ENCODE results near the gene CUTC.

CUTC gene

GRCh38 chr10:99732033-99732842 is at the start of gene CUTC, which contains the start of gene COX15:
Gene CUTC (plus strand): TSS chr10:99732234. CDS start chr10:99732349, 115 bp downstream.
Gene COX15 (minus strand): TSS chr10:99732127. CDS start chr10:99732049, 78 bp downstream.
- TF ChIP-seq CSRNP3 (CRISPR knock-in tag; IDR thresholded peaks at IDR 0.05) = no peak
- TF ChIP-seq ZNF70 (CRISPR knock-in tag; IDR thresholded peaks at IDR 0.05) = 0 out of 2 replicates have a peak, but pooled peaks have one; percentile 46
- peak; percentile 43; the same call in 1 of the 2 replicates for TF ChIP-seq CSDC2 (CRISPR knock-in tag; IDR thresholded peaks at IDR 0.05)
- no peak for TF ChIP-seq ZNF565 (CRISPR knock-in tag; conservative IDR thresholded peaks at IDR 0.05; ENCODE audit: low read depth)
- peak; percentile 84; the same call in 1 of the 2 replicates for TF ChIP-seq SNAI2 (CRISPR knock-in tag; IDR thresholded peaks at IDR 0.05)
- 0 out of 2 replicates have a peak, but pooled peaks have one; percentile 47 for TF ChIP-seq ZFP3 (CRISPR knock-in tag; IDR thresholded peaks at IDR 0.05)
- peak; percentile 55; the same call in 1 of the 2 replicates for TF ChIP-seq TSHZ2 (CRISPR knock-in tag; IDR thresholded peaks at IDR 0.05)
- no peak for TF ChIP-seq ZC3H10 (CRISPR knock-in tag; IDR thresholded peaks at IDR 0.05)
- TF ChIP-seq ZFP30 (CRISPR knock-in tag; IDR thresholded peaks at IDR 0.05) = peak; percentile 30; the same call in 1 of the 2 replicates
- peak; percentile 95 for ATAC-seq

GRCh38 chr10:99682752-99683151 is 49.3 kb upstream of the CUTC start:
- TF ChIP-seq ARNTL (CRISPR knock-in tag; IDR thresholded peaks at IDR 0.05; ENCODE audit: borderline replicate concordance, low read depth) = no peak
- peak; percentile 77 for ATAC-seq

- TF ChIP-seq TSHZ2 (CRISPR knock-in tag; IDR thresholded peaks at IDR 0.05) (no peak), CSRNP3 (CRISPR knock-in tag; IDR thresholded peaks at IDR 0.05) (no peak), ZFP30 (CRISPR knock-in tag; IDR thresholded peaks at IDR 0.05) (no peak), TOX (CRISPR knock-in tag; IDR thresholded peaks at IDR 0.05; ENCODE audit: borderline replicate concordance) (no peak), ZNF8 (CRISPR knock-in tag; IDR thresholded peaks at IDR 0.05) (no peak), CREB5 (CRISPR knock-in tag; IDR thresholded peaks at IDR 0.05; ENCODE audit: low read depth) (no peak), POU6F1 (CRISPR knock-in tag; IDR thresholded peaks at IDR 0.05; ENCODE audit: borderline replicate concordance, low read depth) (no peak), ARNTL (CRISPR knock-in tag; IDR thresholded peaks at IDR 0.05; ENCODE audit: borderline replicate concordance, low read depth) (no peak), OSR1 (CRISPR knock-in tag; IDR thresholded peaks at IDR 0.05) (no peak), ESRRG (CRISPR knock-in tag; IDR thresholded peaks at IDR 0.05) (no peak), ZFP3 (CRISPR knock-in tag; IDR thresholded peaks at IDR 0.05) (no peak), ZNF565 (CRISPR knock-in tag; conservative IDR thresholded peaks at IDR 0.05; ENCODE audit: low read depth) (no peak), TCF4 (CRISPR knock-in tag; IDR thresholded peaks at IDR 0.05; ENCODE audit: borderline replicate concordance) (no peak), GLIS3 (CRISPR knock-in tag; IDR thresholded peaks at IDR 0.05) (no peak), BACH2 (CRISPR knock-in tag; IDR thresholded peaks at IDR 0.05; ENCODE audit: borderline replicate concordance) (no peak), PPARA (CRISPR knock-in tag; IDR thresholded peaks at IDR 0.05; ENCODE audit: borderline replicate concordance) (no peak), ZC3H10 (CRISPR knock-in tag; IDR thresholded peaks at IDR 0.05) (no peak), ISL1 (CRISPR knock-in tag; IDR thresholded peaks at IDR 0.05) (no peak), RARB (CRISPR knock-in tag; IDR thresholded peaks at IDR 0.05) (no peak), SNAI2 (CRISPR knock-in tag; IDR thresholded peaks at IDR 0.05) (no peak)
- ATAC-seq = no peak
Observed at GRCh38 chr10:99685597-99685967, 46.5 kb upstream of the CUTC start.
